Measurements from ENCODE around the gene NDUFB1. TPM values are rescaled to one million over a fixed set of nuclear protein-coding genes. Genes with fewer than 3 reads are reported as not detected.

The NDUFB1 gene
- total and polyA plus RNA-seq, 2 of the 4 experiments (the other 2 are of a cell fraction), result 32.1 to 333 TPM

- Histone ChIP-seq H4K20me1 (ENCODE audit: insufficient read depth, low read length) (no peaks in the 10 kb centered on the region), H2AK5ac (ENCODE audit: low read depth, low read length) (no peak overlapping the region), H2BK120ac (ENCODE audit: low read depth, low read length) (no peak overlapping the region), H3K9me3 (ENCODE audit: control insufficient read depth, insufficient read depth, low read length) (no peaks in the 10 kb centered on the region), H4K8ac (ENCODE audit: low read depth in 2 of 2, low read length in 2 of 2) (no peak overlapping the region), H3K4ac (ENCODE audit: low read depth, low read length) (no peak overlapping the region), H3K14ac (replicated peaks; ENCODE audit: low read depth, low read length) (no peak overlapping the region), H3K18ac (ENCODE audit: low read depth, low read length) (no peak overlapping the region), H3K27me3 (ENCODE audit: control insufficient read depth, insufficient read depth, low read length) (no peaks in the 10 kb centered on the region), H2BK20ac (ENCODE audit: low read depth, low read length) (no peak overlapping the region), H4K5ac (ENCODE audit: low read depth, low read length) (no peak overlapping the region), H3K36me3 (ENCODE audit: control insufficient read depth, insufficient read depth, low read length) (peaks cover 25% of the 10 kb centered on the region), H3K4me1 (ENCODE audit: control insufficient read depth, insufficient read depth, low read length) (no peaks in the 10 kb centered on the region; the same call in 1 of the 2 replicates), H2AK9ac (replicated peaks; ENCODE audit: low read depth, low read length, poor library complexity) (no peak overlapping the region), H3K79me1 (ENCODE audit: low read depth in 1 of 2, low read length in 2 of 2) (peaks cover 6 to 7% of the 10 kb centered on the region in 2 experiments; a peak in 2 of 4 replicates), H3K4me3 (ENCODE audit: insufficient read depth, low read depth, low read length) (no peak overlapping the region), H3K23ac (ENCODE audit: low read depth, low read length) (no peak overlapping the region), H2BK5ac (ENCODE audit: low read depth, low read length, poor library complexity, severe bottlenecking) (no peak overlapping the region), H4K91ac (ENCODE audit: insufficient read depth, low read depth, low read length) (no peak overlapping the region), H2BK15ac (ENCODE audit: low read depth, low read length) (no peak overlapping the region), H2AFZ (replicated peaks; ENCODE audit: low read length, poor library complexity) (no peak overlapping the region), H3K4me2 (ENCODE audit: low read depth, low read length) (no peak overlapping the region), H3K9ac (ENCODE audit: low read depth, low read length) (no peak overlapping the region), H3K56ac (ENCODE audit: extremely low read depth, insufficient read depth, low read length) (no peak overlapping the region), H3K27ac (ENCODE audit: insufficient read depth, low read length) (no peak overlapping the region), H3K9me1 (ENCODE audit: insufficient read depth, low read length) (no peaks in the 10 kb centered on the region)
- POLR2A ChIA-PET (ENCODE audit: unreplicated experiment), result no interaction called here
- no CpG with 5 or more reads among the region's 1 CpG for WGBS, 2 experiments (ENCODE audit: extremely low coverage in 2 of 2, insufficient read length in 1 of 2)
- intact Hi-C loops (cut with micrococcal nuclease), result no loop called here
- CTCF ChIA-PET, result interaction anchor here (0.6 kb wide), 1 partner anchor 105 kb away, joined by 4 read pairs; no protein-coding TSS in a partner anchor
- dilution Hi-C loops (cut with HindIII; ENCODE audit: low sequenced_read_pairs, unreplicated experiment), result no loop called here
- DNase-seq, result no peak
- no peak for ATAC-seq (ENCODE audit: low read depth)
- no TSS peak for BruUV-seq (replicated peaks)
- in situ Hi-C loops (cut with MboI; ENCODE audit: low sequenced_read_pairs), result no loop called here
- no peak for TF ChIP-seq SMC3 (IDR thresholded peaks at IDR 0.05; ENCODE audit: low read depth, low read length)
- no peak for TF ChIP-seq RAD21 (IDR thresholded peaks at IDR 0.05; ENCODE audit: low read length)
- TF ChIP-seq CTCF (conservative IDR thresholded peaks at IDR 0.05; ENCODE audit: low read depth, low read length), result no peak
Observed at GRCh38 chr14:92153581-92153980, 32.1 kb upstream of the NDUFB1 start.

All from IMR-90 (cell line).